ENCODE measurements around the gene SF3B2.

The SF3B2 gene

DNA sequence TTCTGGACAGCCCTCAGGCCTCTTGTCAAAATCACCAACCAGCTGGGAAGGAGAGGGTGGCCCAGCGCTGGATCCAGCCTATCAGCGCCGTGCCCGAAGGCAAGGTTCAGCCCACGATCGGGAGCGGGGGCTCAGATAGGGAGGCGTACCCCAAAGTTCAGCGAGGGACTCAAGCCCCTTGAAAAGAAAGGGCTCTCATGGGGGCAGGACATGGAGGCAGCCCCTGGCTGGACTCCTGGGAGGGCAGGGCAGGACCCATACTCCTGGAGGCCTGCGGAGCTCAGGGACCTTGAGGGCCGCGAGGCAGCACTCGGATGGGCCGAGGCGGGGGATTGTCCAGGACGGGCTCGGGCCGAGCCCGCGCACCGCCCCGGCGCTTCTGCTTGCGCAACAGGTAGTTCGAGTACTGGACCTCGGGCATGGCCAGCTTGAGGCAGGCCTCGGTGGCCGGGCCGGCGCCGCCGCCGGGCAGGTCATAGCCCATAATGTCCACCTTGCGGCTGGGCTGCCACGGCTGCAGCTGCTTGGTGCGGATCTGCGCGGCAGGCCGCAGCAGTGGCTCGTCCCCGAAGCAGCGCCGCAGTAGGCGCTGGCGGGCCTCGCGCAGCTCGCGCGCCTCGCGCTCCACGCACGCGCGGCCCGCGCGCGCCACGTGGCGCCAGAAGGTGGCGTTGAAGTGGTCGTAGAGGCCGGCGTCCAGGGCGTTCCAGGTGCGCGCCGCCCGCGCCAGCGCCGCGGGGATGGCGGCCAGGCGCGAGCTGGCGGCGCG, 9.8 kb upstream of the SF3B2 start:
- Histone ChIP-seq H3K27me3 (ENCODE audit: control insufficient read depth, insufficient read depth, low read length) (no peaks in the 10 kb centered on the region), H3K4me3 (ENCODE audit: low read length) (no peak overlapping the region), H3K9me3 (replicated peaks; ENCODE audit: low read length) (no peaks in the 10 kb centered on the region), H3K4me1 (ENCODE audit: control insufficient read depth, insufficient read depth, low read length) (peaks cover 4% of the 10 kb centered on the region), H3K36me3 (ENCODE audit: insufficient read depth, low read length) (no peaks in the 10 kb centered on the region), H3K4me2 (ENCODE audit: low read length) (no peak overlapping the region), H3K9ac (ENCODE audit: low read depth, low read length) (no peak overlapping the region)

DNA sequence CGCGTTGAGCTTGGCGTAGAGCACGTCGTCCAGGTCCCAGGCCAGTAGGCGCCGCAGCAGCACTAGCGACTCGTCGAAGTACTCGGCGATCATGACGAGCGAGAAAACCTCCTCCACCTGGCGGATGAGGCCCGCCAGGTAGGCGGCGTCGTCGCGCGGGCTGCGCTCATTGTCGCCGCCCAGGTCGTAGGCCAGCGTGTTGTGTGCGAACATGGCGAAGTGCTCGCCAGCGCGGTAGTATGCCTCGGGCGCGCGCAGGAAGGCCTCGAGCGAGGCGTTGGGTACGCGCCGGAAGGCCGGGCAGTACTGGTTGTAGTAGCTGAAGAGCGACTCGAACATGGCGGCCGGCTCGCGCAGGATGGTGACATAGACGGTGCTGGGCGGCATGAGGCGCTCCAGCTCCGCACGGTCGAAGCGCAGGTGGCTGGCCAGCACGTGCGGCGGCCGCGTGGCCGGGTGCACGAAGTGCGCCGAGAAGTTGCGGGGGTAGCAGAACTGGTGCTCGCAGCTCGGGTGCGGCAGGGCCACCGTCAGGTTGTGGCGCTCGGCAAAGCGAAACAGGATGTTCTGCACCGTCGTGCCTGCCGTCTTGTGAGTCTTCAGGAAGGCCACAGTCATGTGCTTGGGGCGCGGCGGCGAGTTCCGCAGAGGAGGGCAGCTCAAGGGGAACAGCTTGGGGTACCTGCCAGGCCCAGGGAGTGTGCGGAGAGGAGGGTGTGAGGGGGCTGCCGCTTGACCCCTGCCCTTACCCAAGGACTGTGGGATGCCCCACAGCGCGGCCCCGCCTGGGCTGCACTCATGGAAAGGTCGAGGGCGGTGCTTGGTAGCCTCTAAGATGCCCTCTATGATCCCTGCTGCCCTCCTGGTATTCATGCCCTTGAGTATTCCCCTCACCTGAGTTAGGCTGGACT, 8.9 kb upstream of the SF3B2 start:
- Histone ChIP-seq H3K9me3 (replicated peaks; ENCODE audit: low read length) (no peaks in the 10 kb centered on the region), H3K36me3 (ENCODE audit: insufficient read depth, low read length) (no peaks in the 10 kb centered on the region), H3K27me3 (ENCODE audit: control insufficient read depth, insufficient read depth, low read length) (no peaks in the 10 kb centered on the region), H3K4me1 (ENCODE audit: control insufficient read depth, insufficient read depth, low read length) (peaks cover 9% of the 10 kb centered on the region), H3K4me2 (ENCODE audit: low read length) (no peak overlapping the region), H3K4me3 (ENCODE audit: low read length) (no peak overlapping the region), H3K9ac (ENCODE audit: low read depth, low read length) (no peak overlapping the region)

DNA sequence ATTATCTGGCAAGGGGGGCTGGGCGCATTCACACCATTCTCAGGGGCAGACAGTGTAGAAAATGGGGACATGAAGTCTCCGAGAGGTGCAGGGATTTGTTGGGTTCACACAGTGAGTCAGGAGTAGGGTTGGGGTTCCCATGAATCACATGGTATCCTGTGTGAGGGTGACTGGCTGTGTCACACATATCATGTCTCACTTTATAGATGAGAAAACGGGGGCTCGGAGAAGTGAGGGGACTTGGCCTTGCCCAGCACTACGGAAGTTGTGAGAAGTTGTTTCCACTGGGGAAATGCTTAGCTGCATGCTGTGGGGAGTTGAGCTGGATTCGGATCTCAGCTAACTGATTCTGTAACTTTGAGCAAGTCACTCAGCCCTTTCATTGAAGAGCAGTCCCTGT, 7.4 kb upstream of the SF3B2 start:
- no peaks in the 10 kb centered on the region for H3K36me3 ChIP-seq (ENCODE audit: insufficient read depth, low read length)
- H3K4me1 ChIP-seq (ENCODE audit: control insufficient read depth, insufficient read depth, low read length): peaks cover 9% of the 10 kb centered on the region
- no peak overlapping the region for H3K4me3 ChIP-seq (ENCODE audit: low read length)
- no peaks in the 10 kb centered on the region for H3K9me3 ChIP-seq (replicated peaks; ENCODE audit: low read length)
- H3K27me3 ChIP-seq (ENCODE audit: control insufficient read depth, insufficient read depth, low read length): no peaks in the 10 kb centered on the region
- no peak overlapping the region for H3K9ac ChIP-seq (ENCODE audit: low read depth, low read length)
- peak overlapping the region; percentile 50 for H3K4me2 ChIP-seq (ENCODE audit: low read length)

DNA sequence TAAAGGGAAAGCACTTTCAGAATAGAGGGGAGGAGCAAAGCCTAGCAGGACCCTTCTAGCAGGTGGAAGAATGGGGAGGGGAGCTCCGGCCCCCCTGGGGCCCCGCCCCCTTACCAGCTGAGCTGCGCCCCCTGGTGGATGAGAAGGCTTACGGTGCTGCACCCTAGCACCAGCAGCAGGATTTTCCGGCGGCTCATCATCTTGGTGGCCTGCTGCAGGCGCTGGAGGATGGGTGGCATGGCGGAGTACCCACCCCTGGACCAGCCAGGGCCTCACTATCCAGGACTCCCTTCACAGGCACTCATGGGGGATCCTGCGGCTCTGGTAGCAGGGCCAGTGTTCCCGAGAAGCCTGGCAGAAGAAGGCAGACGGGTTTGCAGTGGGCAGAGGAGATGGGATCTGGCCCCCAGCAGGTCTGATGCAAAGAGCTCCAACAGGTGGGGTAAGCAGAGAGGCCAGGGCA, 7.0 kb upstream of the SF3B2 start:
- H3K4me2 ChIP-seq (ENCODE audit: low read length): peak overlapping the region; percentile 50
- peaks cover 9% of the 10 kb centered on the region for H3K4me1 ChIP-seq (ENCODE audit: control insufficient read depth, insufficient read depth, low read length)
- no peak overlapping the region for H3K9ac ChIP-seq (ENCODE audit: low read depth, low read length)
- H3K4me3 ChIP-seq (ENCODE audit: low read length): no peak overlapping the region
- no peaks in the 10 kb centered on the region for H3K9me3 ChIP-seq (replicated peaks; ENCODE audit: low read length)
- no peaks in the 10 kb centered on the region for H3K36me3 ChIP-seq (ENCODE audit: insufficient read depth, low read length)
- H3K27me3 ChIP-seq (ENCODE audit: control insufficient read depth, insufficient read depth, low read length): no peaks in the 10 kb centered on the region

DNA sequence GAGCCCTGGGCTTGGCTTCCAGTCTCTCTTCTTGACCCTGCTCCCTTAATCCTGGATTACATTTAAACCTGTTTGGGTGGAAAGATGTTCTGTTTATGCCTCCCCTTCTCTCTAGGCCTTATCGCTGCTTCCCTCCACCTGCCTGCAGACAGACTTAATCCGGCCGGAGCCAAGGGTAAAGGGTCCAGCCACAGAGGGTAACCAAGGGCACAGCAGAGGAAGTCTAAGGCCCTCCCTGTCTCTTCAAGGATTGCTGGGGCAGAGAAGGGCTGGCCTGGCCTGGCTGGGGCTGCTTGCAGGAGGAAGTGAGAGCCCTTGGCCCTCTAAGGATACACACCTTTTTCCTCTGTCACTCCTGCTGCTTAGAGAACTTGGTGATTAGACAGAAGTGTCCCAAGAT, 5.3 kb upstream of the SF3B2 start:
- Histone ChIP-seq H3K4me2 (ENCODE audit: low read length) (no peak overlapping the region), H3K9ac (ENCODE audit: low read depth, low read length) (no peak overlapping the region), H3K36me3 (ENCODE audit: insufficient read depth, low read length) (no peaks in the 10 kb centered on the region), H3K9me3 (replicated peaks; ENCODE audit: low read length) (no peaks in the 10 kb centered on the region), H3K27me3 (ENCODE audit: control insufficient read depth, insufficient read depth, low read length) (no peaks in the 10 kb centered on the region), H3K4me3 (ENCODE audit: low read length) (no peak overlapping the region), H3K4me1 (ENCODE audit: control insufficient read depth, insufficient read depth, low read length) (peaks cover 21% of the 10 kb centered on the region)

DNA sequence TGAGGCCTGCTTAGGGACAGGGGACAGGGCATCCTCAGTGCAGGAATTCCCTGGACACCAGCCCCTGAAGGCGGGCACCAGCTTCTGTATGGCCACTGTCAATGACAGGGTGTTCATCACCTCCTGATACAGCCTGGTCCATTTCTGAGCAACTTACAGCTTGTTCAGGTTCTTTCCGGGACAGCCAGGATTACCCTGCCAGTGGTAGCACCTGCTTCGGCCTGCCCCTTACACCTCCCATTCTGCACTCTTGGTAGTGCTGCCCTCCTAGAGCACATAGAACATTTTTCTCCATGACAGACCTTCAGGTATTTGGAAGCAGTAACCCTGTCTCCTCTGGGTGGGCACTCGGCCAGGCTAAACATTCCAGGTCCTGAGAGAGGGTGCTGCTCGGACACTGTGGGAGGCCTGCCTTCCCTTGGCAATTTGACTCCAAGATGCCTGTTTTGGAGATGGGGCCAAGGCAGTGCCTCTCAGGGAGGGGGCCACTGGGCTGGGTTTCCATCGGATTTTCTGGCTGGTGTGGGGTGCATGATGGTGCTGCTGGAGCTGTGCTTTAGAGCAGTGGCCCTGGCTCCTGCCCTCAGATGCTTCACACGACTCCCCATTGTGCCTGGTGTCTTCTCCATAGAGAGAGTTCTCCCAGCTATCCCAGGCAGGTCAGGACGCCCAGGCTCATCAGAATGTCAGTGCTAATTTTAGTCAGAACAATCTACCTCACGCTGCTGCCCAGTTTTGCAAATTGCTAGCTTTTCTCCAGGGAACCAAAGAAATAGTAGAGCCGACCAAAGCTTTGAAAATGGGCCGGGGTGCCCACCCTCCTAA, 4.4 kb upstream of the SF3B2 start:
- Histone ChIP-seq H3K9me3 (replicated peaks; ENCODE audit: low read length) (no peaks in the 10 kb centered on the region), H3K9ac (ENCODE audit: low read depth, low read length) (no peak overlapping the region), H3K36me3 (ENCODE audit: insufficient read depth, low read length) (no peaks in the 10 kb centered on the region), H3K4me2 (ENCODE audit: low read length) (no peak overlapping the region), H3K4me3 (ENCODE audit: low read length) (no peak overlapping the region), H3K27me3 (ENCODE audit: control insufficient read depth, insufficient read depth, low read length) (no peaks in the 10 kb centered on the region), H3K4me1 (ENCODE audit: control insufficient read depth, insufficient read depth, low read length) (peaks cover 21% of the 10 kb centered on the region)

DNA sequence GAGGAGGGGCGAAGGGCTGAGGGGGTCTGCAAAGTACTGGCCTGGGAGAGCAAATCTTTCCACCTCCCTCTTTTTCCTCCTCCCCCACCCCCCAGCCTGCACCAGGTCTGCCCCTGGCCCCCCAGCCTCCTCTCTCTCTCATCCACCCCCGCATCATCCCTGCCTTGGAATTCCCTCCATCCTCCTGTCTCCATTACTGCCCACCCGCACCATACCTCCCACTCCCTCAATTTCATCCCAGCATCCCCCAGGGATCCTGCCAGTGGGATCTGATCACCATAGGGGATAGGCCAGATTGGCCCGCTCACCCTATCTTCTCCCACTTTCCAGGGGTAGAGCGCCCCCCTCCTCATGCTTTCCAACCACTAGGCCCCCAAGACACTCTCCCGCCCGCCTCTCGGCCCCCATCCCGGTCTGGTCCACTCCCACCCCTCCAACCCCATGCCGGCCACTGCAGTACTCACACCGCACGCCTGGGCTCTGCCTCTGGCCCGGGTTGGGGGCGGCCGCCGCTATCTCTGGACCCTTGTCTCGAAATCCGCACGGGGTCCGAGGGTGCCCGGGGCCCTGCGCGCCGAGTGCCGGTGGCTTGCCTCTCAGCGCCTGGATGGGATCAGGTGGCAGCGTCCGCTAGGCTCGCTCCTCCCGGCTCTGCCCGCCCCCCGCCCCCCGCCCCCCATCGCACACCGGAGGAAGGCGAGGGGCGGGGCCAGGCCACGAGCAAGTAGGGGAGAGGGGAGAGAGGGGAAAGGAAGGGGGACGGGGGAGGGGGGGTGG, 3.4 kb upstream of the SF3B2 start, which contains the start of gene GAL3ST3:
Gene GAL3ST3 (minus strand): TSS at position 615 of the 777 bp plus-strand sequence. CDS start 3,746 bp downstream, outside the sequence.
- peaks cover 28% of the 10 kb centered on the region for H3K4me1 ChIP-seq (ENCODE audit: control insufficient read depth, insufficient read depth, low read length)
- no peaks in the 10 kb centered on the region for H3K9me3 ChIP-seq (replicated peaks; ENCODE audit: low read length)
- H3K27me3 ChIP-seq (ENCODE audit: control insufficient read depth, insufficient read depth, low read length): no peaks in the 10 kb centered on the region
- H3K4me2 ChIP-seq (ENCODE audit: low read length): no peak within 1 kb of the TSS
- H3K4me3 ChIP-seq (ENCODE audit: low read length): no peak within 1 kb of the TSS
- H3K9ac ChIP-seq (ENCODE audit: low read depth, low read length): no peak within 1 kb of the TSS
- no peaks in the 10 kb centered on the region for H3K36me3 ChIP-seq (ENCODE audit: insufficient read depth, low read length)

DNA sequence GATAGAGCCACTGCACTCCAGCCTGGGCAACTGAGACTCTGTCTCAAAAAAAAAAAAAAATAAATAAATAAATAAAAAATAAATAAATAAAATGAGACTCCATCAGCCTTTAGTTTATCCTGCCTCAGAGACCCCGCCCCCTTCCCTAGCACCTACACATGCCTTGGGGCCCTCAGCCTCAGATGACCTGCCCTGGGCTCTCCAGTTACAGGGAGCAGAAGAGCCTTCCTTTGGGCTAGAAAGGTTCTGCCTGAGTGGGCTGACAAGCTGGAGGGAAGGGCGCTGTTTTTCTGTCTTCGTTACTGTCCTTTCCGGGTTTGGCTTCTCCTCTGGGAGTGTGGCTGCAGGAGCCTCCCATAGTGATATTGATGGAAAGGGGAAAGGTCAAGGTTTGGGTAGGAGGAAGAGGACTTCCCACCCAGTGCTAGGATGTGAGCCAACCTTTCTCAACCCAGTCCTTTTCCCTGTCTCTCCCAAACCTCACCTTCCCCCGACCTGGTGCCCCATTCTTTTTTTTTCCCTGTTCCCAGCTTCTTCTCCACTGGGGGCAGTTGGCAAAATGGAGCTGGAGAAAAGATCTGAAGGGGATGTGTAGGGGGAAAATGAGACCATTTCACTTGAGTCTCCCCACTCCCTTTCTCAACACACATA, 1.5 kb upstream of the SF3B2 start:
- no peaks in the 10 kb centered on the region for H3K27me3 ChIP-seq (ENCODE audit: control insufficient read depth, insufficient read depth, low read length)
- peaks cover 24% of the 10 kb centered on the region for H3K4me1 ChIP-seq (ENCODE audit: control insufficient read depth, insufficient read depth, low read length)
- H3K9me3 ChIP-seq (replicated peaks; ENCODE audit: low read length): no peaks in the 10 kb centered on the region
- H3K36me3 ChIP-seq (ENCODE audit: insufficient read depth, low read length): peaks cover 13% of the 10 kb centered on the region
- no peak overlapping the region for H3K4me3 ChIP-seq (ENCODE audit: low read length)
- H3K4me2 ChIP-seq (ENCODE audit: low read length): peak overlapping the region; percentile 80
- peak overlapping the region; percentile 98 for H3K9ac ChIP-seq (ENCODE audit: low read depth, low read length)

DNA sequence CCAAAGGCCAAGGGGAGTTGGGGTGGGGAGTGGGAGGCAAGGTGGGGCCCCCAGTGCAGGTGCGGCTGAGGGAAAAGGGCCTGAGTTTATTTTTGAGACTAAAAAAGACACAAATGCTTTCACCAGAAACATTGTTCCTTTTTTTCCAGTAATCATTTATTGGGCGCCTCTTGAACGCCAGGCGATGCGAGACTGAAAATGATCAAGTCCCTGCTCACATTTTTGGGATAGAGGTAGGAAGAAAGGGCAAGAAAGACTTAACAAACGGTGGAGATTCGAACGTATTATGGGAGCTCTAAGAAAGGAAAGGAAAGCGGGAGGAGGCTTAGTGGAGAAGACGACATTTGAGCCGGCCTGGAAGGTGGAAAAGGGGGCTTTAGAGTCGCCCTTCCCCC, 796 bp upstream of the SF3B2 start:
- H3K36me3 ChIP-seq (ENCODE audit: insufficient read depth, low read length): peaks cover 19% of the 10 kb centered on the region
- H3K27me3 ChIP-seq (ENCODE audit: control insufficient read depth, insufficient read depth, low read length): no peaks in the 10 kb centered on the region
- H3K9ac ChIP-seq (ENCODE audit: low read depth, low read length): peak overlapping the region; percentile 98
- peak overlapping the region; percentile 80 for H3K4me2 ChIP-seq (ENCODE audit: low read length)
- peaks cover 24% of the 10 kb centered on the region for H3K4me1 ChIP-seq (ENCODE audit: control insufficient read depth, insufficient read depth, low read length)
- no peaks in the 10 kb centered on the region for H3K9me3 ChIP-seq (replicated peaks; ENCODE audit: low read length)
- H3K4me3 ChIP-seq (ENCODE audit: low read length): peak overlapping the region; percentile 98

DNA sequence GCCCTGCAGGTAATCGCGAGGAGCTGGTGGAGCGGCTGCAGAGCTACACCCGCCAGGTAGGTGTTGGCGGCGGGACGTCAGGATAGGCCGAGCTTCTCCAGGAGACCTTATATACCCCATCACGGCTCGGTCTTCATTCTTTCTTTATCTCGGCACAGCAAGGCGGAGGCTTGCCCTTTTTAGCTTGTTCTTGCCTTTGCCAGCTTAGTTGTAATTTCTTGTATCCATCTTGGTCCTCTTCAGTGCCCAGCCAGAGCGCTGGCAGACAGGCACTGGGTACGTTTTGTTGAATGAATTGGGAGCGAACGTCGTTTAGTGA, 459 bp downstream of the SF3B2 start:
- no peaks in the 10 kb centered on the region for H3K9me3 ChIP-seq (replicated peaks; ENCODE audit: low read length)
- peaks cover 31% of the 10 kb centered on the region for H3K36me3 ChIP-seq (ENCODE audit: insufficient read depth, low read length)
- no peaks in the 10 kb centered on the region for H3K27me3 ChIP-seq (ENCODE audit: control insufficient read depth, insufficient read depth, low read length)
- H3K4me1 ChIP-seq (ENCODE audit: control insufficient read depth, insufficient read depth, low read length): peaks cover 22% of the 10 kb centered on the region
- peak overlapping the region; percentile 98 for H3K4me3 ChIP-seq (ENCODE audit: low read length)
- peak overlapping the region; percentile 98 for H3K9ac ChIP-seq (ENCODE audit: low read depth, low read length)
- H3K4me2 ChIP-seq (ENCODE audit: low read length): peak overlapping the region; percentile 80
